Stimulated activated CD8-positive, alpha-beta memory T cell treated with anti-CD3 and anti-CD28 coated beads, Interleukin-12 subunit alpha, Interleukin-12 subunit beta, amount 100 ng/mL, for 24 hours (primary cell): Measurements from ENCODE around the gene STK32B.

ENCODE experiments used
- DNase-seq: peaks from one replicate; pipeline ENCODE4 v3.0.0-alpha.2; 2020; ENCODE audit errors: extremely low read depth

STK32B gene

GRCh38 chr4:5067908-5068307 is 16.6 kb downstream of the STK32B start:
- DNase-seq, result no peak

GRCh38 chr4:5069901-5070300 is 18.6 kb downstream of the STK32B start:
- no peak for DNase-seq

- no peak for DNase-seq
These were observed 21.7 kb downstream of the STK32B start for GRCh38 chr4:5072948-5073347.

GRCh38 chr4:5078009-5078408 is 26.7 kb downstream of the STK32B start:
- no peak for DNase-seq

- DNase-seq, result no peak
These were observed 28.3 kb downstream of the STK32B start for GRCh38 chr4:5079581-5079980.

GRCh38 chr4:5081441-5081999 is 30.2 kb downstream of the STK32B start:
- no peak for DNase-seq

GRCh38 chr4:5082376-5082775 is 31.1 kb downstream of the STK32B start:
- DNase-seq, result no peak

GRCh38 chr4:5084911-5085475 is 33.7 kb downstream of the STK32B start:
- DNase-seq, result no peak

GRCh38 chr4:5086535-5086934 is 35.3 kb downstream of the STK32B start:
- no peak for DNase-seq

- no peak for DNase-seq
These were observed 45.0 kb downstream of the STK32B start for GRCh38 chr4:5096261-5096660.

GRCh38 chr4:5098176-5098575 is 46.9 kb downstream of the STK32B start:
- DNase-seq, result no peak

- DNase-seq, result no peak
These were observed 49.1 kb downstream of the STK32B start for GRCh38 chr4:5100336-5100735.

GRCh38 chr4:5100986-5101385 is 49.7 kb downstream of the STK32B start:
- DNase-seq, result no peak

GRCh38 chr4:5101571-5101970 is 50.3 kb downstream of the STK32B start:
- no peak for DNase-seq

GRCh38 chr4:5110901-5111300 is 59.6 kb downstream of the STK32B start:
- no peak for DNase-seq

- no peak for DNase-seq
These were observed 61.2 kb downstream of the STK32B start for GRCh38 chr4:5112333-5113095.

GRCh38 chr4:5114950-5115349 is 63.7 kb downstream of the STK32B start:
- no peak for DNase-seq

GRCh38 chr4:5118091-5118786 is 67.0 kb downstream of the STK32B start:
- DNase-seq, result no peak

GRCh38 chr4:5118994-5119835 is 67.9 kb downstream of the STK32B start:
- no peak for DNase-seq

GRCh38 chr4:5120067-5120466 is 68.8 kb downstream of the STK32B start:
- no peak for DNase-seq

GRCh38 chr4:5120468-5120867 is 69.2 kb downstream of the STK32B start:
- no peak for DNase-seq

- DNase-seq, result no peak
These were observed 70.8 kb downstream of the STK32B start for GRCh38 chr4:5122114-5122513.
